Stimulated activated CD8-positive, alpha-beta memory T cell treated with anti-CD3 and anti-CD28 coated beads, Interleukin-7, amount 100 ng/mL, for 48 hours (primary cell): ENCODE data around the gene UROS.
A peak's percentile ranks its signal among the peaks of the same experiment; 100 is the strongest.

Experiments
- DNase-seq, 2 donors: peaks; one replicate each; pipeline ENCODE4 v3.0.0-alpha.2; 2020; ENCODE audit warnings: low read depth in 1 of 2; ENCODE audit errors: extremely low read depth in 1 of 2

The UROS gene

DNA sequence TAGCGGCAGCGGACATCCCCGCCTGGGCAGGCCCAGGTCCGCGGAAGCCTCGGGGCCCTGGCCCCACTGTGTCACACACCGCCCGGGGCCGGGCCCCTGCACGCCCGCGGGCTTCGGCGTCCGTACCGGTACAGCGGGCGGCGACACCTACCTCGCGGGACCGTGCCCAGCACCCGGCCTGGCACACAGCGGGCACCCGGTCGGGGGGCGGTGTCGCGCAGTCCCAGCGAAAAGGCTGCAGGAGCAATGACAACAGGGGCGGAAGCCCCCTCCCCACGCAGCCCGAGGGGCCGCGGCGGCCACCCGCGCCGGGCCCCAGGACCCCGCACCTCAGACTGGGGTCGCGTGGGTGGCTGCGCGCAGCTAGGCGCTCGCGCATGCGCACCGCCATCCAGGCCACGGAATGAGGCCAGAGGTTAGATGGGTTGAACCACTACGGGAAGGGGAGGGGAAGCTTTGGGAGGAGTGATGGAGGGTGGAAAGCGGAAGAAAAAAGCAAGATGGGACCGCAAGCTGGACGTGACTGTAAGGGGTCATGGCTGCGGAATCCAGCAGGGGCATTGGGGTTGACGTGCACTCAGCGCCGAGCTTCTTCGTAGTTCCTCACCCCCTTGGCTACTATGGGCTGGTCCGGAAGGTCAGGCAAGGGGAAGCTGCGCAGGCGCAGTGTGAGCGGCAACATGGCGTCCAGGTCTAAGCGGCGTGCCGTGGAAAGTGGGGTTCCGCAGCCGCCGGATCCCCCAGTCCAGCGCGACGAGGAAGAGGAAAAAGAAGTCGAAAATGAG, at the start of gene UROS, which contains the start of gene BCCIP:
UROS (minus strand) TSS at position 381 of the 785 bp plus-strand sequence. CDS start 6,759 bp downstream, outside the sequence.
BCCIP (plus strand) TSS at position 669 of the 785 bp plus-strand sequence; CDS start at position 681, 12 bp downstream.
- DNase-seq: peak; percentile 66 to 80

DNA sequence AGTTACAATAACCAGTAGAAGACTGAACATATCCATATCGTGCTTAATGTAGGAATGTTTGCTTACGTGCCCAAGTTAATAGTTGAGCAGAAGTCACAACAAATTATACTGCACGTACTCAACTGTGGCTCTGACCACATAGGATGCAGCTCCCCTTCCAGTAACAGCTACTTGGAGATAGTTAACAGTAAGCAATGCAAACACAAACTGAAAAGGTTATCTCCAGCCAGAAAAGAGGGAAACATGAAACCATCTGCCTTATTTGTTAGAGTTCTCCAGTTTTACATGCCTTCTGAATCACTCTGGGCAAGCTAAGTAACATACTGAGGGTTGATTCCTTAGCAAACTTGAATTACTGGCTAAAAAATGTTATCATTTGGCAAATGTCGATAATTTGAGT, 48.3 kb upstream of the UROS start:
- DNase-seq: no peak

DNA sequence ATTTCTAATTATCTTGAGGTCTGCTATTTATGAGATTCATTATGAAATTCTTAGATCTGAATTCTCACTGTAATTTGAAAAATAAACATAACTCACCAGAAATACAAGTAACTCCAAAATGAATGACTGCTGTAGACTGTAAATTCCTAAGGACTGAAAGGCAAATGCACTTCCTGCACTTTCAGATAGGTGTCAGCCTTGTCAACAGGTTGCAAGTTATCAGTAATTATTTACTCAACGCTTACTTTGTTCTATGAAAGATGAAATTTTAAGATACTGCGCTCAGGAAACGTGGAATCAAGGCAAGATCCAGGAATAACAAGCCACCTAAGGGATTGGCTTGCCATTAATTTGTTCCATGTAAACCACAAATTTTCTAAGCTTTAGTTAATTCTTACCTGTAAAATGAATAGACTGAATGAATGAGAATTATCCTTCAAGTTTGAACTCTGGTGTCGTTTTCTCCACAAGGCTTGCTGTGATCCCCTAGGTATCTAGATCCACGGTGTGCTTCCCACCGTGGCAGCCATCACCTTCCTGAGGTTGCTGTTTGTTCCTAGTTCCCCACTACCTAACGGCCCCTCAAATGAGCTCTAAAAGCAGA, 45.4 kb upstream of the UROS start:
- DNase-seq: no peak

DNA sequence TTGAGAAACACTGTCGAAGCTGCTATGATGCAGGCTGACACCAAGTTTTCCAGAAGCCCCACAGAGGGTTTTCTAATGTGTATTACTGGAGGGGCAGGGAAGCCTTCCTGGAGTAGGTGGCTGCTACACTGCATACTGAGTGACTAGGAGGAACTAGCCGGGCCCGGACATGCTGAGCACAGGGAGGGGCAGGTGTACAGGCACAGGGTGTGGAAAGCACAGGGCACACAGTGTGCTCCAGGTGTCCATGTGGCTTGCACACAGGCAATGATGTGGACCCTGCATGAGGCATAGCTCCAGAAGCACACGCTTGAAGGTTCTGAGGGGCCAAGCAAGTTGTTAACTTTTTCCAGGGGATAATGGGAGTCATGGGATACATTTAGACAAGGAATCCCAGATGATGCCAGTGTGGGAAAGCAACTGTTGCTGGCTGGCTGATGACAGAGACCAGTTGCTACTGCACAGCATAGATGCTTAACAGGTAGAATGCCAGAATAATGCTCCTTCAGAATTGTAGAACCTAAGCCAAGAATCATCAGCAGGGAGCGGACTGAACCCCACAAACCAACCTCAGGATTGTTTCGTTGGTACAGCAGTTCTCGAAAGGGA, 43.5 kb upstream of the UROS start:
- no peak for DNase-seq

DNA sequence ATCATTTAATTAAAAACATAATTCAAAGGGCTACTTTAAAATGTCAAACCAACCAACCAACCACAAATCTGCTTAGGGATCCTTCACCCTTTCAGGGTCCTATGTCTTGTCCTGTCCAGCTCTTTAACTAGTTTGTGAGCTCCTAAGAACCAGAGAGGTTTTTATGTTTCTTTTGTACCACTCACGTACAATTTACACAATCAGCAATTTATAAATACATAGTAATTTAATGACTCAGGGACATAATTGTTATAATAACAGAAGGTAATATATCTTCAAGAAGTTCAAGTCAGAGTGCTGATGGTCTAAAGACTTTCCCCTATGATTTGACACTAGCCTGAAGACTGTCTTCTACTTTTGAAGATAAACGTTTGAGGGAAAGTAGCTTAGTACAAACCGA, 42.1 kb upstream of the UROS start:
- DNase-seq: no peak

DNA sequence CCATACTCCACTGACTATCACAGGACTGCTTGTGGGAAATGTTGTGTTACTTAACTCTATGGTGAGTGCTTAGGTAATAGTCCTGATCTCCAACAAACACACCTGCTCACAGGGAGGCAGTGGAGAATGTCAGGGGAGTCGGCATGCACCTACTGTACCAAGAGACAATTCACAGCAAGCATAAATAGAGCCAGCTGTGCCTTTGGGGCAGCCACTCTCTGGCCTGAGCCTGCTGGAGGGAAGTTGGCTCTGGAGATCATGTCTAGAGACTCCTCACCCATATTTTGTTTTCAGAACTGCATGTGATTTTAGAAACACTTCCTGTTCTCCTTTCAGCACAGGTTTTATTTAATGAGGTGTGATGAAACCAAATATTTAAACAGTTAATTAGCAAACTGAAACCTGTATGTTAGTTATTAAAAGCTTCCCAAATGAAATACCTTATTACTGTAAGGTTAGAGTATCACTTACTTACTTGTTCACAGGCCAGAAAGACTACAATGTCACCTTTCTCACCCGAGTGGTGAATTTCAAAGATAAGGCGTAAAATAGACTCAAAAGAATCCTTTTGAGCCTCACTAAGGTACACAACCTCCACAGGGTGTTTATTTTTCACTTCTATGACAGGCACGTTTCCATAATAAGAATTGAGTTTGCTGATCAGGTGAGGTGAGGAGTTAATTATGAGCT, 36.2 kb upstream of the UROS start:
- DNase-seq: no peak

DNA sequence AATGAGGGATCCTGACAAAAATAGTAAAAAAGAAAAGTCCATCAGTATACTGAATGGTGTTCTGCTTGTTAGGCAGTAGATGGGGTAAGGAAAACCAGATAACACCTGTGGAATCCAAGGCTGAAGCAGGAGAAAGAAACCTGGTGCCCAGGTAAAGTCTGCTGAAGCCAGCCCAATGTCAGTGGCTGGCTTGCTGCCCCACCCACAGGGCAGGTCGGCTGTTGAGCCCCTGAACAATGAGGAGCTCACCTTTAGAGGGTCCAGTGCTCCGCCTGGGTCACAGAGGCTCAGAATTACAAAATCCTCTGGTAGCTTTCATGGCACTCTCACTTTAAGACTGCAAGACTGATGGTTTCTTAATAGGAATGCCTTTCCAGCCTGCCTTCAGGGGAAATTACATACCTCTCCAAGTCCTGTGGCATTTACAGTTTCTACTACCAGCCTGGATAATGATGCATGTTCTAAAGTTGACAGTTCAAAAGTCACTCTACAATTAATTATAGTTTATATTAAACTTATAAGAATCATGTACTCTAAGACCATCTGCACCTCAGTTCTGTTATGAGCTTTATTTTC, 34.2 kb upstream of the UROS start:
- no peak for DNase-seq

DNA sequence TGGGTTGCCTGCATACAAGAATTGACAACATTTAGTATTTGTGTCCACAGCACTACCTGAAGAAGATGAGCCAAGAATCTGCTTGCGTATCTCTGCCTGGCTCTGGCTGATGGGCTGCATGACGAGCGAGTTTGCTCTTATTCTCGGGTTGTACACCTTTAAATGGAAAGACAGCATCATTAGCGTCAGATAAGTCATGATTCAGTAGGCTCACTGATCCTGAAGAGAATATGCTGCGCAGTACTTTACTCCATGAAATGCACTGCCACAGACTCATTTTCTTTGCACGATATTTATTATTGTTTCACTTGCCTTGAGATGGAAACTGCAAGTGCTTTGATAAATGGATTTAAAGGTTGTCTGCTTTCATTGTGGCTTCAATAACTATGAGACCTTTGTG, 29.4 kb upstream of the UROS start:
- no peak for DNase-seq

DNA sequence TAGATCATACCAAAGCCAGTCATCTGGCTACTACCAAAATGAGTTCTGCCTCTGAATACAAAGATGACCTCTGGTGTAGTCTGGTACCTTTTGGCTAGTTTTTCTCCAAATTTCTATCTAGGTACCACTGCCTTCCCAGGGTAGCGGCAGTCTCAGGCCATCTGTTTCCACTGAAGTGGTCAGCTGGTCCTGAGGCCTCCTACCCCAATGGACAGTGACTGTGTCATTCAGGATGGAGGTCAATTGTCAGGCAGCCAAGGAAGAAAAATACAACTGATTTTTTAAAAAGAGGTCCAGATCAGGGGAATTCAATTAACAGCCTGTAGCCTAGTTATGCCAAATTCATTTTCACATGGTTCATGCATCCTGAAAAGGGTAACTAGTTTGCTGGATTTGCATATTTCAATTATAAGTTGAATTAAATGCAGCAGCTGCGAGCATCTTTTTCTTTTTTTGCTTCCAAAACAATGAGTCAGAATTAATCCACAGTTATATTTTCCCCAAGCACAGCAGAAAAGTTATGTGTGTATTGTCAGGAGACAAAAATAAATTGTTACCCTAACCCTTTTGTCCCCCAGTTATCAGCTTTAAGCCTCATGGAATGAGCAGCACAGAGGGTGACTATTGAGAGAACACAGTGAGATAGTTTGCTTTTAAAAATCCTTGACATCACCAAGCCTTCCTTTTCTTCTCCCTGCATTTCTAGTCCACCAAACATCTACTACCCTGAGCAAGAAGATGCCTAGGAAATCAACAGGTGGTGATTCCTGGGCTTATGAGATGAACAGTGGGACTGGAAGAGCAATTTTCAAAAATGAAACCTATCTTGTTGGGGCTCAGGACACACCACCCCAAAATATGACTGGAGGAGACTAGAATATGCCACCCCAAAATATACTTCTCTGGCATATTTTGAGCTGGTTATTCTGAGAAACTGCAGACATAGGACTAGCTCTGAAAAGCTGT, 28.0 kb upstream of the UROS start:
- DNase-seq: no peak

DNA sequence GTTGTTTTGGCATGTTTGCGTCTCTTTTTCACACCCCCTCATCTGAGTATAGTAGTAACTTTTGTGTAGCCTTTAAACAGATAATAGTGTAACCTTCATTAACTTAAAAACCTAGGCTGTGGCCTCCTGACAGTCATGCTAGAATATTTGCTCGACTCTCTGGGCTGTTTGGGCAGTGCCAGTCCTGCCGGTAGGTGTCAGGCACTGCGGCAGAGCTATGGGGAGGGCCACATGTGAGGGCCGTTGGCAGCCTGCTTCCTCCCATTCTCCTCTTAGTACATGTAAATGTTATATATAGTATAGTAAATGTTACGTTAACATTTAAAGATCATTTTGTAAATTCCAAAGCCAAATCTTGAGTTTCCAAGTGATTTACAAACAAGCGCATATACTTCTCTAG, 26.4 kb upstream of the UROS start:
- DNase-seq: no peak

DNA sequence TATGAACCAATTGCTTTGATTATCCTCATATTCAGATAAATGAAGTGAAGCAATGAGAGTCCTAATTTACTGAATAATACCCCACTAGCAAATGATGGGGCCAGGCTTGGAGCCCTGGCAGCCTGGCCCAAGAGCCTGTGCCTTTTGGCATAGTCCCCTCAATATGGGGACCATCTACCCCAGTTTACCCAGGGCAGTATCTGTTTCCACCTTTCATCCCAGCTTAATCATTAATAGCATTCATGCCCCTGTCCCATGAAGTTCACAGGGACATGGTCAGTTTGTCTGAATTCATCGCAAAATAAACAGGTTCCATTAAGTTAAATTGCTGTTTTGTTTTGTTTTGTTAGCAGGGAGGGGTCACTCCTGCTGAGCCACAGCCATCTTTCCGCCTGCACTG, 25.8 kb upstream of the UROS start:
- no peak for DNase-seq

DNA sequence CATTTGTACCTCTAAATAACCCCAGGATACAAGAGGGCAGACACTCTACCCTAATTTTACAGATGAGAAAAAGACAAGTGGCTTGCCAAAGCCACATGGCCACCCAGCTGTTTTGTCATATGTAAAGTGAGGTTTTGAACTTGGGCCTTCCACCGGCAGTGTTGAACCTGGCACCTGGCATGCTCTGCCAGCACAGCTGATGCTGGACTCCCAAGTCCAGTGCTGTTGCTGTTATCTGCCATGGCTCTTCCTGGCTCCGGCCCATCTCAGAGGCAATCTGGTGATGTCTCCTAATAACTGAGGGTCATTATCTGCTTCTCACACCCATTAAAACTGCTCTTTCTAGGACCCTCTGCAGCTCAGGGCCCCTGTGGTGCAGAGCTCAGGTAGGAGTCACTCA, 25.3 kb upstream of the UROS start:
- DNase-seq: no peak

DNA sequence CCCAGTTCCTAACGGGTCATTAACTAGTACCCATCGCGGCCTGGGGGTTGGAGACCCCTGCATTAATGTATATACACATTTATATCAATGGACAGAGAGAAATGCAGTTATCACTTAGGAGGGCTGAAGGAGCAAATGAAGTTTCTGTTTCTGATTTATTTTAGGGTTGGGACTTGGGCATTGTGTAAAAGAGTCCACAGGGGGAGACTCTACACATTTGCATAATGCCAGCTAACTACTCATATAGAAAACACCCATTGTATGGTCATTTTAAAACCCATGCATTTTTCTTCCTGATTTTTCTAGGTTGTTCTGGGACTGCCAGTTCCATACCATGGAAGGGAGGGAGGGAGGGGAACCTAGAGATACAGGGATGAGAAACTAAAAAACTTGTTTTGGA, 23.8 kb upstream of the UROS start:
- no peak for DNase-seq

DNA sequence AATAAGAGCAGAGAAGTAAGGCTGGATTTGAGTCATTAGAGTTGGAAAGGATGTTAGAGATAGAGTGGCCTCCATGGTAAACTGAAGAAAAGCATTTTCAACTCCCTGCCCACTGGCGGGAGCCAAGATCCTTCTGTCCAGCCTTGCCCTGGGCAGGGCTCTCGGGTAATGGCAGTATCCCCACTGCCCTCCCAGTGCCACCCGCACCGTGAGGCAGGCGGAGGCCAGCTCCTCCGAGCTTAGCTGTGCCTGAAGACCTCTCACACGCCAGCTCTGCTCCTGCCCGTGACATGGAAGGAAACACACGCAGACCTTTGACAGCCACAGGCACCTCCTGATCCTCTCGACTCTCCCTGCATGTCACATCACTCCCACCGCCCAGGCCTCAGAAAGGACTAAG, 22.6 kb upstream of the UROS start:
- no peak for DNase-seq

DNA sequence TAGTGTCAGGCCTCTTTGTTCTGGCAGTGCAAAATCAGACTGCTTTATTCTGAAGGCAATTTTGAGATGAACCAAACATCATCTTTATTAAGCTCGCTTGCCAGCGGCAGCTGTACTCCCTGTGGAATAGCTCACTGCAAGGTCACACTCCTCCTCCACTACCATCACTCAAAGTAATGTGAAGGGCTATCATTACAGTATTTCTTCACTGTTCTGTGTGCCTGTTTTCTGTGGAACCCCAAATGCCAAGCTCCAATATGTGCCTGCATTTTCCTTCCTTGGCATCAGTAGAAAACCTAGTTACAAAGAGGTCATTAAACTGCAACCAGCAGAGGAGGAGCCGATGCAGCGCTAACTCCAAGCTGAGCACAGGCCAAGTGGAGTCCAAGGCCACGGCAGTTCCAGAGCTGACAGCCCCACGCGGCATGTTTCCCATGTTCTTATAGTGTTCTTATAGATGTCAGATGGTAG, 21.7 kb upstream of the UROS start:
- DNase-seq: no peak

DNA sequence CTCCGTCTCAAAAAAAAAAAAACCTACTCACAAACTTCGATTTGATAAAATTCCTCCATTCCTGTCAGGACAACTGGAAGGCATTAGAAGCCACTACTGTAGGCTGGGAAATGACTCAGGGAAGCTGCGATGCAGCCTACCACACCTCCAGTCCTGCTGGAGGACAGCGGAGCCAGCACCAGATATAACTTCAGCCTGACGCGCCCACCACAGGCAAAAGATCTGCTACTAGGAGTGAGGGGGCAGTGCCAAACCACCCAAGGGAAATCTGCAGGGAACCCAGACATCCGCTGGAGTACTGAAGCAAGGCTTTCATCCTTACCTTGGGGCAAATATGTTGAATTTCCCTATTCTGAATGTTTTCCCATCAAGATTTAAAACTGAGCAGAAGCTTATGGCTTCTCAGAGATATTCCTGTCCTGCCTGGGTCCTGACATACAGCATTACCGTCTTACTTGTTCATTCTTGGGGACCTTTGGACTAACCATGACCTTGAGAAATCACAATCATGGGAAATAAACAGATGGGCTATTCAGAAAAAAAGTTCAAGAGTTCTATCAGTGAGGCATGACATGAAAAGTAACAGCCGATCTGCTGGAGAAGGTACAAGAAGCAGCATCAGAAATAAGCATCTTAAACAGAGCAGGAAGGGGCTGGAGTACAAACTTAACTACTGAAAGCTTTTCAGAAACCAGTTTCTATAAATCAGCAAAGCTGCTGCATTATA, 20.7 kb upstream of the UROS start:
- DNase-seq: no peak

DNA sequence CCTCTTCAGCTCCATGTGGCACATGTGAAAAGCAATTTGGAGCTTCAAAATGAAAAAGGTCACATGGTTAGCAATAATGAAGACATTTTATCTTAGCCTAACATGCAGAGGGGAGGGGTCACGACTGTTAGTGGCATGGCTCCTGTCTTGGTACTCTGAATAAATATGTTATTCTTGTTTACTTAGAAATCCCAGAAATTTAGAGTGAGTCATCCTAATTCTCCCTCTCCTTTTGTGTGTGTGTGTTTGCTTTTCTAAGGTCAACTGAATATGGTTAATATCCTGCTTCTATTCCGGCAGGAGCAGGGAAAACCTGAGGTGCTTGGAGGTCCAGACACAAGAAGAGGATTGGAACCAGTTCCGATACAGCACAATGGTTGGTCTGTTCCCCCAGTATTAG, 17.9 kb upstream of the UROS start:
- no peak for DNase-seq

DNA sequence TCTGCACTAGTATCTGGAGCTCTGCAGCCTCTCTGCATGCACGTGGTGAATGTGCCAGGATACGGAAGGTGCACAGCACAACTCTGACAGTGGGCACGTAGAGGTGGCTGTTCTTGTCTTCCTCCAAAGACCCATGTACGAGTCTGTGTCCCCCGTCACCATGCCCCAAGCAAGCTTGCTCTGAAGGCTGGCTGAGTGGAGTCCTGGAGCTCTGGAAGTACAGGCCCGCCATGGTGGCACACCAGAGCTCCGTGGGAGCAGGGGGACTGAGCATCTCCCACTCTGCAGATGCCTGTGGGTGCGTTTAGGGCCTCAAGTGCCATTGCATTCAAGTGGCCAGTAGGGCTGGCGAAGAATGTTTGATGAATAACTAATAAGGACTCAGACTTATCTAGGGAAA, 17.3 kb upstream of the UROS start:
- no peak for DNase-seq
